HFFc6 (cell line): ENCODE results near the gene AKAP12. TPM values are rescaled to one million over a fixed set of nuclear protein-coding genes. Genes with fewer than 3 reads are reported as not detected.
A peak's percentile ranks its signal among the peaks of the same experiment; 100 is the strongest.

Experiments used
- DNase-seq: peaks from one replicate; pipeline ENCODE4 v3.0.0-alpha.2; 2018
- H3K27ac Mint-ChIP-seq: 2 replicates; pipeline ENCODE4 v1.8.0; 2020; ENCODE audit warnings: mild to moderate bottlenecking, mixed read lengths
- H3K27me3 Mint-ChIP-seq: 2 replicates; pipeline ENCODE4 v1.8.0; 2021; ENCODE audit warnings: mild to moderate bottlenecking, moderate library complexity, mixed read lengths; ENCODE audit not compliant: insufficient read depth
- H3K36me3 Mint-ChIP-seq: 2 replicates; pipeline ENCODE4 v1.8.0; 2021; ENCODE audit warnings: low read depth, mixed read lengths
- H3K4me1 Mint-ChIP-seq: 2 replicates; pipeline ENCODE4 v1.8.0; 2020; ENCODE audit warnings: low read depth, mixed read lengths
- H3K4me3 Mint-ChIP-seq: 2 replicates; pipeline ENCODE4 v1.8.0; 2020; ENCODE audit warnings: mild to moderate bottlenecking, moderate library complexity, mixed read lengths
- H3K9me3 Mint-ChIP-seq: 2 replicates; pipeline ENCODE4 v1.8.0; 2020; ENCODE audit warnings: mild to moderate bottlenecking, mixed read lengths
- total RNA-seq, 6 experiments: library from RNA; stranded (reverse); fragmentation: NEBNext Ultra II Directional; extraction: Animal tissue kit (Norgen Biotek cat#: 25700); gene quantifications; 2 replicates in 1 of 6; 3 replicates in 5 of 6; pipeline ENCODE4 v1.2.3, GENCODE V29; 2021
- TF ChIP-seq, protein P1 (sequence below): fragments of 200-600 bp; sonication (generic); IDR thresholded peaks from 2 replicates; pipeline ENCODE4 v1.5.0; 2021; ENCODE audit warnings: antibody characterized with exemption, mild to moderate bottlenecking

The AKAP12 gene
- total RNA-seq, 6 experiments from 2014 or later = 3.7 to 8.6 (median 7.0) TPM

- H3K4me1 Mint-ChIP-seq = peaks cover 53% of the 10 kb centered on the region
- peaks cover 1% of the 10 kb centered on the region; the same call in 1 of the 2 replicates for H3K27me3 Mint-ChIP-seq
- DNase-seq = peak; percentile 74
- TF ChIP-seq, protein P1, sequence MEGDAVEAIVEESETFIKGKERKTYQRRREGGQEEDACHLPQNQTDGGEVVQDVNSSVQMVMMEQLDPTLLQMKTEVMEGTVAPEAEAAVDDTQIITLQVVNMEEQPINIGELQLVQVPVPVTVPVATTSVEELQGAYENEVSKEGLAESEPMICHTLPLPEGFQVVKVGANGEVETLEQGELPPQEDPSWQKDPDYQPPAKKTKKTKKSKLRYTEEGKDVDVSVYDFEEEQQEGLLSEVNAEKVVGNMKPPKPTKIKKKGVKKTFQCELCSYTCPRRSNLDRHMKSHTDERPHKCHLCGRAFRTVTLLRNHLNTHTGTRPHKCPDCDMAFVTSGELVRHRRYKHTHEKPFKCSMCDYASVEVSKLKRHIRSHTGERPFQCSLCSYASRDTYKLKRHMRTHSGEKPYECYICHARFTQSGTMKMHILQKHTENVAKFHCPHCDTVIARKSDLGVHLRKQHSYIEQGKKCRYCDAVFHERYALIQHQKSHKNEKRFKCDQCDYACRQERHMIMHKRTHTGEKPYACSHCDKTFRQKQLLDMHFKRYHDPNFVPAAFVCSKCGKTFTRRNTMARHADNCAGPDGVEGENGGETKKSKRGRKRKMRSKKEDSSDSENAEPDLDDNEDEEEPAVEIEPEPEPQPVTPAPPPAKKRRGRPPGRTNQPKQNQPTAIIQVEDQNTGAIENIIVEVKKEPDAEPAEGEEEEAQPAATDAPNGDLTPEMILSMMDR = no peak
- peaks cover 13% of the 10 kb centered on the region for H3K36me3 Mint-ChIP-seq
- peak overlapping the region; percentile 95 for H3K4me3 Mint-ChIP-seq
- peak overlapping the region; percentile 94 for H3K27ac Mint-ChIP-seq
- H3K9me3 Mint-ChIP-seq = no peaks in the 10 kb centered on the region
Observed at GRCh38 chr6:151389618-151390275, 150.0 kb downstream of the AKAP12 start.

DNA sequence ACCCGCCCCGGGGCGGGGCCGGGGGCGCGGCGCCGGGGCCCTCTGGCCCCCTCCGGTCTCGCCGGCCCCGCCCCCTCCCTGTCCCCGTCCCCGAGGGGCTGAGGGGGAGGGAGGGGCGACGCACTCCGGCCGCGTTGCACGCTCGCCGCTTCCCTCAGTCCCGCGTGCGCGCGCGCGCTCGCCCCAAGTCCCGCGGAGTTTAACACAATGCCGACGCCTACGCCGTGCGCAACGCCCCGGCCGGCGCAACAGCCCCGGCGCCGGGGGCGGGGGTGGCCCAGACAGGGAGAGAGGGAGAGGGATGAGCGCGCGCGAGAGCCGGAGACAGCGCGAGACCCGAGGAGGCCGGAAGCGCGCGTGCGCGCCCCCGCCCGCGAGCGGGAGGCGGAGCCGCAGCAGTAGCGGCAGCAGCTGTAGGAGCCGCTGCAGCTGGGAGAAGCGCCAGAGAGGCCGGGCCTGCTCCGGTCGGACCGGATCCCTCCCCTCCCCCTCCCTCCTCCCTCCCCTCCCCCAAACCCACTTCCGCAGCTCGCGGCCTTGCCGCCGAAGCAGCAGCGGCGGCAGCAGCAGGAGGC is 150.6 kb downstream of the AKAP12 start:
- Mint-ChIP-seq H3K4me3 (peak overlapping the region; percentile 50), H3K36me3 (peaks cover 13% of the 10 kb centered on the region), H3K27me3 (peaks cover 1% of the 10 kb centered on the region; the same call in 1 of the 2 replicates), H3K27ac (0 out of 2 replicates have a peak overlapping the region, but pooled peaks have one; percentile 24), H3K9me3 (no peaks in the 10 kb centered on the region), H3K4me1 (peaks cover 56% of the 10 kb centered on the region)
- DNase-seq = peak; percentile 96
- TF ChIP-seq, protein P1 = no peak

- peak; percentile 32 for DNase-seq
- TF ChIP-seq, protein P1 = no peak
Observed at GRCh38 chr6:151390851-151391470, 151.2 kb downstream of the AKAP12 start.

DNA sequence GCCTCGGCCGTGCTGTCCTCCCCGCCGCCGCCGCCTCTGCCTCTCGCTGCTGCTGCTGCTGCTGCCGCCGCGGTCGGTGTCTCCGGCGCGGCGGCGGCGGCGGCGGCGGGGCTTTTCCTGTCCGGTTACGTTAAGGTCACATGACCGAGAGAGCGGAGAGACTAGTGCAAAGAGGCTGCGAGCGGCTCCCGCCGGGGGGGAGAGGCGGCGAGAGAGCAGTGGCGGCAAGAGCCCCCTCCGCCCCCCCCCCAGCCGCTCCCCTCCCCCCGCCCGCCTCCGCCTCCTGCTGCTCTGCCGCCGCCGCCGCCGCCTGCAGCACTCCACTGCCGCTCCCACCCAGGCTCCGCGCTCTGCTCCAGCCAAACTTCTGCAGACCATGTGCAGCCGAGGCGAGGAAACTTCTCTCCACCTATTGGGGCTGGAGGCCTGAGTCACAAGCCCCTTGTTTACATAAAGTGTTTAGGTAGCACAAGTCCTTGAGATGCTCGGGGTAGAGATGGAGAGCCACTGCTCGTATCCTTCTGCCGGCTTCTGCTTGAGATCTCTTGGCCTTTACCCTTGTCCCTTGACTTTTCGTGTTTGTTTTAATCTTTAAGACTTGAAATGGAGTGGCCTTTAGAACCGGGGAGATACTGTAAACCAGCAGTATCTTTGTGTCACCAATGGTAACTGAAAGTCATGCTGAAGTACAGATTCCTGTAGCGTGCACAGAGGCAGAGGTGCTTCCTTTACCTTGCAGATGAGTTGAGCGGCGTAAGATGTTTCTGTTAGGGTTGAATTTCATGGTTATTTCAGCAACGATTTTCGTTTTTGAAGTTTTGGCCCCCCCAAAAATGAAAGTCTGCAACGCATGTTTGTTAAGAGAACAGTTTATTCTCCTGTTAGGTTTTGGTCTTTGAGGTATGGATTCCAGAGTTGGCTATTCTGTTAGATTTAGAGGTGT is 152.0 kb downstream of the AKAP12 start, which contains the start of gene ZBTB2:
TSS of gene ZBTB2 (minus strand) at position 89 of the 943 bp plus-strand sequence. CDS start 17,922 bp downstream, outside the sequence.
- peak within 1 kb of the TSS; percentile 94 for H3K4me3 Mint-ChIP-seq
- H3K36me3 Mint-ChIP-seq = peaks cover 13% of the 10 kb centered on the region
- TF ChIP-seq, protein P1 = no peak
- H3K9me3 Mint-ChIP-seq = no peaks in the 10 kb centered on the region
- H3K27me3 Mint-ChIP-seq = peaks cover 1% of the 10 kb centered on the region; the same call in 1 of the 2 replicates
- H3K4me1 Mint-ChIP-seq = peaks cover 66% of the 10 kb centered on the region
- peak within 1 kb of the TSS; percentile 90 for H3K27ac Mint-ChIP-seq
- DNase-seq = peak; percentile 82

More at GRCh38 chr6:151390851-151391470, 151.2 kb downstream of the AKAP12 start:
- Mint-ChIP-seq H3K27me3 (peaks cover 1% of the 10 kb centered on the region; the same call in 1 of the 2 replicates), H3K4me1 (peaks cover 58% of the 10 kb centered on the region), H3K9me3 (no peaks in the 10 kb centered on the region), H3K36me3 (peaks cover 13% of the 10 kb centered on the region), H3K4me3 (peak overlapping the region; percentile 94), H3K27ac (peak overlapping the region; percentile 90; the same call in 1 of the 2 replicates)

GRCh38 chr6:151392427-151392826 is 152.7 kb downstream of the AKAP12 start:
- TF ChIP-seq, protein P1 = no peak
- Mint-ChIP-seq H3K4me3 (peak overlapping the region; percentile 94), H3K27ac (peak overlapping the region; percentile 90), H3K9me3 (no peaks in the 10 kb centered on the region), H3K4me1 (peaks cover 63% of the 10 kb centered on the region), H3K27me3 (peaks cover 1% of the 10 kb centered on the region; the same call in 1 of the 2 replicates), H3K36me3 (peaks cover 17% of the 10 kb centered on the region)
- no peak for DNase-seq
